ENCODE data around the gene ORMDL1.

The ORMDL1 gene, protein sequence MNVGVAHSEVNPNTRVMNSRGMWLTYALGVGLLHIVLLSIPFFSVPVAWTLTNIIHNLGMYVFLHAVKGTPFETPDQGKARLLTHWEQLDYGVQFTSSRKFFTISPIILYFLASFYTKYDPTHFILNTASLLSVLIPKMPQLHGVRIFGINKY

DNA sequence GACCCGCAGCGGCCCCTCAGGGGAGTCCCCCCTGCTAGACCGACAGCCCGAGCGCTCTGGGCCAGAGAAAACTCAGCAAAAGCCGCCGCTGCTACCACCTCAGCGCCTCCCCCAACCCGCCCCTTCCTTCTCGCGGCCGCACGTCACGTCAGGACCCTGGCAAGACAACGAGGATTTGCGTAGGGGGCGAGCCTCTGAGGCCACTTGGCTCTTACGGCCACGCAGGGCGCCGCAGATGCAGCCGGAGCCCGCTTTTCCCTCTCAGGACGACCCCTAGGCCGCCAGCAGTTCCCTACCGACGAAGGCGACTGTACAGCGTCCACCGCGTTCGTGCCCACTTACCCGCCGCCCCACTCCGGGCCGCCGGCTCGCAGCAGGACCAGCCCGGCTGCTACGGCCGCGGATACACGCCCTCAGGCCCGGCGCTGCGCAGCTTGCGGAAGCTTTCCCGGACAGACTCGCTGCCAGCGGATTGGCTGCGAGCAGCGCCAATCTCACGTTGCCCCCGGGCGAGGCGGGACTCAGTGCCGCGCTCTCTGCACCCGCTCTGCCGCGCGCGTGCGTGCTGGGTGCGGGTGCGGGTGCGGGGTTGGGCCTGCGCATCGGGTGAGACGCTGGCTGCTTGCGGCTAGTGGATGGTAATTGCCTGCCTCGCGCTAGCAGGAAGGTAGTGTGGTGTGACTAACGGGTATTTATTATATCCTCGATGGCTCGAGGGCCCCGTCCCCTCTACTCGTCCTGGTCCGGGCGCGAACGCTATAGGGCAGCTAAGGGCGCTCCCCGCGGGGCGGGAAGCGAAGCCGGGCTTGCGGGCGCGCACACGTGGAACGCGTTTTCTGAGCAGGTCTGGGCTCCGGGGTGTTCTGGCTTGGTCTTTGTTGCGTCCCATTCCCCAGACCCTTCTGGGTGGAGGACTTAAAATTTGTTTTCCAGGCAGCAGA, at the start of gene ORMDL1, which contains the start of gene PMS1:
Gene ORMDL1 (minus strand): TSS at position 413 of the 941 bp plus-strand sequence. CDS start 1,744 bp downstream, outside the sequence.
Gene PMS1 (plus strand): TSS at position 524 of the 941 bp plus-strand sequence. CDS start 7,360 bp downstream, outside the sequence.
- H3K9ac ChIP-seq (ENCODE audit: low read length in 2 of 2) = peak within 1 kb of the TSS; percentile 86 to 91
- no peaks in the 10 kb centered on the region for H3K9me3 ChIP-seq (ENCODE audit: control insufficient read depth in 2 of 2, low read length in 2 of 2)

DNA sequence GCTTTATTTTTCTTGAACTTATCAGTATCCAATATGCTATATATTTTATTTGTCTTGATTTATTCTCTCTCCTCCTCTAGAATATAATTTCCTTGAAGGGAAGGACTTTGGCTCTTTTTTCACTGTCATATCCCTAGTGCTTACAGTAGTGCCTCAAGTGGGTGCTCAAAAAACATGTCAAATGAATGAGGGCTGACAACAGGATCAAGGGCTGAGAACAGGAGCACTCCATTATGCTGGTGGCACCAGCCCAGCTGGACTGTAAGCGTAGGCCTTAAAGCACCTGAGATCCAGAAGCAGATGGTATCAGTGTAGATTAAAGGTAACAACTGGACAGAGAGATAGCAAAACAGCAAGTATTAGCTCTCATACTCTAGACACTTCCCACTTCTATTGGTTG, 46.4 kb upstream of the ORMDL1 start:
- Histone ChIP-seq H3K27ac (ENCODE audit: low read length) (no peak overlapping the region), H3K36me3 (ENCODE audit: control insufficient read depth in 2 of 2, insufficient read depth in 2 of 2, low read length in 2 of 2) (no peaks in the 10 kb centered on the region), H3K27me3 (ENCODE audit: control insufficient read depth in 1 of 2, insufficient read depth in 2 of 2, low read length in 2 of 2) (no peaks in the 10 kb centered on the region), H3K4me3 (ENCODE audit: low read length in 2 of 2) (no peak overlapping the region), H3K4me1 (ENCODE audit: control insufficient read depth, insufficient read depth, low read length) (no peaks in the 10 kb centered on the region), H3K9ac (ENCODE audit: low read length in 2 of 2) (no peak overlapping the region), H3K9me3 (ENCODE audit: control insufficient read depth in 2 of 2, low read length in 2 of 2) (no peaks in the 10 kb centered on the region)

More for the DNA sequence above, at the start of gene ORMDL1, which contains the start of gene PMS1:
- peak within 1 kb of the TSS; percentile 68 to 91 for H3K4me3 ChIP-seq (ENCODE audit: low read length in 2 of 2)
- H3K27ac ChIP-seq (ENCODE audit: low read length) = peak within 1 kb of the TSS; percentile 83
- peaks cover 0 to 13% of the 10 kb centered on the region in 2 donors for H3K36me3 ChIP-seq (ENCODE audit: control insufficient read depth in 2 of 2, insufficient read depth in 2 of 2, low read length in 2 of 2)
- H3K27me3 ChIP-seq (ENCODE audit: control insufficient read depth in 1 of 2, insufficient read depth in 2 of 2, low read length in 2 of 2) = no peaks in the 10 kb centered on the region
- peaks cover 7% of the 10 kb centered on the region for H3K4me1 ChIP-seq (ENCODE audit: control insufficient read depth, insufficient read depth, low read length)

DNA sequence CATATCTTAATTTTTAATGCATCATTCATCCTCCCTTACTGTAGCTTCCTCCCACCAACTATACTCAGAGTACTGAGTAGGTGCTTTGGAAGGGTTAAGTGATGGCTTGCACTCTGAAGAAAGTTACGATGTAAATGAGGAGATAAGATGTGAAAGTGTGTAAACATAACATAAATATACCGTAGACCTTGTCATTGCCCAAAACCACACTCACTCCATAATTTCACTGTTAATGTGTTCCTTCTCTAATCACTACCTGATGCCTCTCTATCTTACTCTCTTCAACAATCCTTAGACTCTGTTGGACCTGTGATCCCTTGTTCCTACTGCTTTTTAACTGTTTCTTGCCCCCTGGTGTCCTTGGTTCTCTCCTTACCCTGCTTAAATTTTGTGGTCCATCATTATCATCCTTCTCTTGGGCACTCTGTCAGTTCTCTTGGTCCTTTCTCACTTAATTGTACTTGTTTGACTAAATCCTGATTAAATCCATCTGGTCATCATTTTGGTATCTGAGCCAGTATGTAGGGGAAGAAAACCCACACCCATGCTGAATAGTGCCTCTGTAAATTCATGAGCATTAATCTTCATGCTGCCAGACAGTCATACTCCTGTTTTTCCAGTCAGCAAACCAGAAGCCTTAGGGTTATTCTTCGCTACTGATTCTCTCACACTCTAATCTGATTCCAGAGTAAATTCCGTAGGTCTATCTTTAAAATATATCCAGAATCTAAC, 45.1 kb upstream of the ORMDL1 start:
- Histone ChIP-seq H3K36me3 (ENCODE audit: control insufficient read depth in 2 of 2, insufficient read depth in 2 of 2, low read length in 2 of 2) (no peaks in the 10 kb centered on the region), H3K4me3 (ENCODE audit: low read length in 2 of 2) (no peak overlapping the region), H3K27ac (ENCODE audit: low read length) (no peak overlapping the region), H3K9ac (ENCODE audit: low read length in 2 of 2) (no peak overlapping the region), H3K4me1 (ENCODE audit: control insufficient read depth, insufficient read depth, low read length) (no peaks in the 10 kb centered on the region), H3K27me3 (ENCODE audit: control insufficient read depth in 1 of 2, insufficient read depth in 2 of 2, low read length in 2 of 2) (no peaks in the 10 kb centered on the region), H3K9me3 (ENCODE audit: control insufficient read depth in 2 of 2, low read length in 2 of 2) (no peaks in the 10 kb centered on the region)

DNA sequence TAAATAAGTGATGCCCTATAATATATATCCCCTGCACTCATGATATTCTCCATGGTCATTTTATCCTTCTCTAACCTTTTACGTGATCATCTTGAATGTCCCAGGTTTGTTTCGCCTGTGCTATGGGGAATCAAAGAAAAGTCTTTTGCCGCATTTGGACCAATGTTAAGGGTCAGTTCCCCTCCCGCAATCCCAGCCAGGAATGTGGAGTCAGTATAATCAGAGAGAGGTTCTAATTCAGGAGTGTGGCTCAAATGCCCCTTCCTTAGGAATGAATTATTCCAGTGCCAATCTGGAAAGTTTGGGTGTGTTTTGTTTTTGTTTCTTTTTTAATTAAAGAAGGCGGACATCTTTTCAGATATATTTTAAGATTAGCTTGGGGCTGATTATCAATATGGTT, 41.9 kb upstream of the ORMDL1 start:
- Histone ChIP-seq H3K9me3 (ENCODE audit: control insufficient read depth in 2 of 2, low read length in 2 of 2) (no peaks in the 10 kb centered on the region), H3K27ac (ENCODE audit: low read length) (no peak overlapping the region), H3K9ac (ENCODE audit: low read length in 2 of 2) (no peak overlapping the region), H3K4me1 (ENCODE audit: control insufficient read depth, insufficient read depth, low read length) (no peaks in the 10 kb centered on the region), H3K36me3 (ENCODE audit: control insufficient read depth in 2 of 2, insufficient read depth in 2 of 2, low read length in 2 of 2) (no peaks in the 10 kb centered on the region), H3K27me3 (ENCODE audit: control insufficient read depth in 1 of 2, insufficient read depth in 2 of 2, low read length in 2 of 2) (no peaks in the 10 kb centered on the region), H3K4me3 (ENCODE audit: low read length in 2 of 2) (no peak overlapping the region)

DNA sequence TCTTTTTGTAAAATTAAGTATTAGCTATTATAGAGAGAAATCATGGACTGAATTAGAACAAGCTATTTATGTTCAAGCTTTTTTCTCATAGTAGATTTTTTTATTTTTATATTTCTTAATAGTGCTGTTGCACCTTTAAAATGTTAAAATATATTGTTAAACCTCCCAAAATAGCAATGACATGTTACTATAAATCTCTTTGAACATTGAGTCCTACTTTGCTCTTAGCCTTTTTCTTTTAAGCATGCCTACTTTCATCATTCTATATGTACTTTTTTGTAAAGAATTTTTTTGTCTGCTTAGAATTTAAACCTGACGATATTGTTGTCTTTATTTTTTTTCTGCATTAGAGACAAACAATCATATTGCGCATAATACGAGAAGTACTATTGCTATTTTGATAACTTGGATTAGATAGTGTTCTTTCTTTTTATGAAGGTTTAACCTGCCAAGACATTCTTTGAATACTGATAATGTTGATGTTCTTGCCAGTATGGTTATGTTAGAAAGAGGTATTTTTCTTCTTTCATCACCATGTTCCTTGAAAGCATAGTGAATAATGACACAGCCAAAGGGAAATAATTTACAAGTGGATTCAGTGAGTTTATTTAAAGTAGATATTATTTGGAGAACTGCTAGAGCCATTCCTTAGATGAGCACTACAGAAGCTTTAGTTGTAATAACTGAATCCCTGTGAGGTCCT, 40.7 kb upstream of the ORMDL1 start:
- H3K4me3 ChIP-seq (ENCODE audit: low read length in 2 of 2) = no peak overlapping the region
- H3K27me3 ChIP-seq (ENCODE audit: control insufficient read depth in 1 of 2, insufficient read depth in 2 of 2, low read length in 2 of 2) = no peaks in the 10 kb centered on the region

DNA sequence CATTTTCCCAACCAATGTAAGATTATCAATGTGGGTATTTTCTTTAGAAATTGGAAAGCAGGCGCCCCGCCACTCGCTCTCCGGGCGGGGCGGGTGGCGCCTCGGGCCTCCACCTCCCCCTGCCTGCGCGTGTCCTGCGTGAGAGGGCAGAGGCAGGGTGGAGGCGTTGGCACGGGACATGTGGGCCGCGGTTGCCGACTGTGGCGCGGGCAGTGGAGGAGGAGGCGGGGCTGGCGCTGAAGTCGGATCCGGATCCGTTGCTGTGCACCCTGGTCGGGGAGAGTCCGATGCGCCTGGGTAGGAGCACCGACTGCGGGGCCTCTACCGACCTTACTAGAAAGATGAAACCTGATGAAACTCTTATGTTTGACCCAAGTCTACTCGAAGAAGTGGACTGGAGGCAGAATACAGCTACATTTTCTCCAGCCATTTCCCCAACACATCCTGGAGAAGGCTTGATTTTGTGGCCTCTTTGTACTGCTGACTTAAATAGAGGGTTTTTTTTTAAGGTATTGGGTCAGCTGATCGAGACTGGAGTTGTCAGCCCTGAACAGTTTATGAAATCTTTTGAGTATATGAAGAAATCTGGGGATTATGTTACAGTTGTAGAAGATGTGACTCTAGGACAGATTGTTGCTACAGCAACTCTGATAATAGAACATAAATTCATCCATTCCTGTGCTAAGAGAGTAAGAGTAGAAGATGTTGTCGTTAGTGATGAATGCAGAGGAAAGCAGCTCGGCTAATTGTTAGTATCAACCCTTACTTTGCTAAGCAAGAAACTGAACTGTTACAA, 38.0 kb upstream of the ORMDL1 start:
- Histone ChIP-seq H3K4me3 (ENCODE audit: low read length in 2 of 2) (no peak overlapping the region), H3K9ac (ENCODE audit: low read length in 2 of 2) (no peak overlapping the region), H3K9me3 (ENCODE audit: control insufficient read depth in 2 of 2, low read length in 2 of 2) (no peaks in the 10 kb centered on the region), H3K27me3 (ENCODE audit: control insufficient read depth in 1 of 2, insufficient read depth in 2 of 2, low read length in 2 of 2) (no peaks in the 10 kb centered on the region), H3K27ac (ENCODE audit: low read length) (no peak overlapping the region), H3K36me3 (ENCODE audit: control insufficient read depth in 2 of 2, insufficient read depth in 2 of 2, low read length in 2 of 2) (peaks cover 0 to 3% of the 10 kb centered on the region in 2 donors), H3K4me1 (ENCODE audit: control insufficient read depth, insufficient read depth, low read length) (no peaks in the 10 kb centered on the region)

More for the DNA sequence above, 40.7 kb upstream of the ORMDL1 start:
- H3K9ac ChIP-seq (ENCODE audit: low read length in 2 of 2) = no peak overlapping the region
- no peak overlapping the region for H3K27ac ChIP-seq (ENCODE audit: low read length)
- H3K9me3 ChIP-seq (ENCODE audit: control insufficient read depth in 2 of 2, low read length in 2 of 2) = no peaks in the 10 kb centered on the region
- H3K4me1 ChIP-seq (ENCODE audit: control insufficient read depth, insufficient read depth, low read length) = no peaks in the 10 kb centered on the region
- peaks cover 0 to 3% of the 10 kb centered on the region in 2 donors for H3K36me3 ChIP-seq (ENCODE audit: control insufficient read depth in 2 of 2, insufficient read depth in 2 of 2, low read length in 2 of 2)

DNA sequence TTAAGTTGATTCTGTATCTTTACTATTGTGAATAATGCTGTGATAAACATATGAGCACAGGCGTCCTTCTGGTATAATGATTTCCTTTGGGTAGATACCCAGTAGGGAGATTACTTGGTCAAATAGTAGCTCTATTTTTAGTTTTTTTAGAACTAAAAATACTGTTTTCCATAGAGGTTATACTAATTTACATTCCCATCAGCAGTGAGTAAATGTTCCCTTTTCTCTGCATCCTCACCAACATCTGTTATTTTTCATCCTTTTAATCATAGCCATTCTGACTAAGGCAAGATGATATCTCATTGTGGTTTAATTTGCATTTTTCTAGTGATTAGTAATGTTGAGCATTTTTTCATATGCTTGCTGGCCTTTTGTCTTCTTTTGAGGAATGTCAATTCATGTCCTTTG, 35.2 kb upstream of the ORMDL1 start:
- no peaks in the 10 kb centered on the region for H3K27me3 ChIP-seq (ENCODE audit: control insufficient read depth in 1 of 2, insufficient read depth in 2 of 2, low read length in 2 of 2)
- H3K4me1 ChIP-seq (ENCODE audit: control insufficient read depth, insufficient read depth, low read length) = no peaks in the 10 kb centered on the region
- H3K27ac ChIP-seq (ENCODE audit: low read length) = no peak overlapping the region
- peaks cover 0 to 3% of the 10 kb centered on the region in 2 donors for H3K36me3 ChIP-seq (ENCODE audit: control insufficient read depth in 2 of 2, insufficient read depth in 2 of 2, low read length in 2 of 2)
- H3K9me3 ChIP-seq (ENCODE audit: control insufficient read depth in 2 of 2, low read length in 2 of 2) = no peaks in the 10 kb centered on the region
- no peak overlapping the region for H3K9ac ChIP-seq (ENCODE audit: low read length in 2 of 2)
- no peak overlapping the region for H3K4me3 ChIP-seq (ENCODE audit: low read length in 2 of 2)

DNA sequence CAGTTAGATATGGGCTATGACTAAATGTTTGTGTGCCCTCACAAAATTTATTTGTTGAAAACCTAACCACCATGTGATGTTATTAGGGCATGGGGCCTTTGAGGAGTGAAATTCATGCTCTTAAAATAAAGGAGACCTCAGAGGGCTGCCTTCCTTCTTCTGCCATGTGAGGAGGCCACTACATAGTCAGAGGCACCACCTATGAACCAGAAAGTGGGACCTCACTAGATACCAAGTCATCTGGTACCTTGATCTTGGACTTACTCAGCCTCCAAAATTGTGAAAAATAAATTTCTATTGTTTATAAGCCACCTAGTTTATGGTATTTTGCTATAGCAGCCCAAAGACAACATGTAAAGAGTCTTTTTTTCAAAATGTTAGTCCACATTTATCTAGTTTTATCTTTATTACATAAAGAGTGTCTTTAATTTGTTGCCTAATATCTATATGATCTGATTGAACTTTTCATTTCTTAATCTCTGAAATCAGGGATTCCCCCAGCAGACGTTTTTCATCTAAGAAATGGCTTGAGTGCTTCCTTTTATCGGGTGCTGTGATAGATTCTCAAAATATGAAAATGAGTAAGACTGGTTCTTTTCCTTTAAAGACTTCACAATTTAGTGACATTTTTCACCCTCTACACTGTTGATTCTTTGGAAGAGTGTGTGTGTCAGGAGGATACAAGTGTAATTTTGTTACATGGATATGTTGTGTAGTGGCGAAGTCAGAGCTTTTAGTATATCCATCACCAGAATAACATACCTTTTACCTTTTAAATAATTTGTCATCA, 34.3 kb upstream of the ORMDL1 start:
- H3K9me3 ChIP-seq (ENCODE audit: control insufficient read depth in 2 of 2, low read length in 2 of 2) = no peaks in the 10 kb centered on the region
- H3K27ac ChIP-seq (ENCODE audit: low read length) = no peak overlapping the region
- H3K4me1 ChIP-seq (ENCODE audit: control insufficient read depth, insufficient read depth, low read length) = no peaks in the 10 kb centered on the region
- no peaks in the 10 kb centered on the region for H3K27me3 ChIP-seq (ENCODE audit: control insufficient read depth in 1 of 2, insufficient read depth in 2 of 2, low read length in 2 of 2)
- peaks cover 0 to 3% of the 10 kb centered on the region in 2 donors for H3K36me3 ChIP-seq (ENCODE audit: control insufficient read depth in 2 of 2, insufficient read depth in 2 of 2, low read length in 2 of 2)
- H3K4me3 ChIP-seq (ENCODE audit: low read length in 2 of 2) = no peak overlapping the region
- no peak overlapping the region for H3K9ac ChIP-seq (ENCODE audit: low read length in 2 of 2)

DNA sequence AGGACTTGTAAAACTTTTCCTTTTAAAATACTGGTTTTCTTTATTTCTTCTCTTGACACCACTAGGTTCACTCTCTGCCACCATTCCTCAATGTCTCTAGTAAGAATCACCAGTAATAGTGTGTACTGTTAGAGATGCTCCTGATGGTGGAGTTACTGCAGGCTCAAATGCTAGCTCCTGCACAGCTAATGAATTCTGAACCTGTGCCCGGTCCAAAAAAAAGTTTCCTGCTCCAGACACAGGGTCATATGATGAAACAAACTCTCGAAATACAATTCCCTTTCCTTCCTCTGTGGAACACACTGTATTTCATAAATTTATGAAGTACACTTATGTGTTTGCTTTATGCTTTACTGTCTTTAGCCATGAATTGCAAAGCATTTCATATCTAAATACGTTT, 19.3 kb upstream of the ORMDL1 start:
- Histone ChIP-seq H3K9ac (ENCODE audit: low read length in 2 of 2) (no peak overlapping the region), H3K9me3 (ENCODE audit: control insufficient read depth in 2 of 2, low read length in 2 of 2) (no peaks in the 10 kb centered on the region), H3K27ac (ENCODE audit: low read length) (no peak overlapping the region), H3K4me3 (ENCODE audit: low read length in 2 of 2) (no peak overlapping the region), H3K27me3 (ENCODE audit: control insufficient read depth in 1 of 2, insufficient read depth in 2 of 2, low read length in 2 of 2) (no peaks in the 10 kb centered on the region), H3K4me1 (ENCODE audit: control insufficient read depth, insufficient read depth, low read length) (no peaks in the 10 kb centered on the region), H3K36me3 (ENCODE audit: control insufficient read depth in 2 of 2, insufficient read depth in 2 of 2, low read length in 2 of 2) (peaks cover 0 to 3% of the 10 kb centered on the region in 2 donors)

All from stomach smooth muscle (tissue), 2 donors.